IgD-negative memory B cell (primary cell): ENCODE data around the gene C2CD4A. TPM values are rescaled to one million over a fixed set of nuclear protein-coding genes. Genes with fewer than 3 reads are reported as not detected.

ENCODE experiments used
- H3K27ac Mint-ChIP-seq, 3 donors: one replicate each; pipeline ENCODE4 v1.8.0; 2020 to 2022; ENCODE audit warnings: mild to moderate bottlenecking in 3 of 3, mixed read lengths in 3 of 3, moderate library complexity in 1 of 3
- H3K27me3 Mint-ChIP-seq: one replicate; pipeline ENCODE4 v1.8.0; 2021; ENCODE audit warnings: mixed read lengths
- H3K36me3 Mint-ChIP-seq: one replicate; pipeline ENCODE4 v1.8.0; 2020; ENCODE audit warnings: mild to moderate bottlenecking, mixed read lengths
- H3K4me1 Mint-ChIP-seq, 3 donors: one replicate each; pipeline ENCODE4 v1.8.0; 2020 to 2022; ENCODE audit warnings: mixed read lengths in 3 of 3, mild to moderate bottlenecking in 1 of 3
- H3K4me3 Mint-ChIP-seq, 4 donors: one replicate each; pipeline ENCODE4 v1.8.0; 2020 to 2022; ENCODE audit warnings: mild to moderate bottlenecking in 4 of 4, mixed read lengths in 4 of 4, moderate library complexity in 3 of 4
- H3K9me3 Mint-ChIP-seq, 3 donors: one replicate each; pipeline ENCODE4 v1.8.0; 2020 to 2021; ENCODE audit warnings: mixed read lengths in 3 of 3, mild to moderate bottlenecking in 1 of 3
- polyA plus RNA-seq: library from polyadenylated mRNA; unstranded; fragments of 300-500 nt; fragmentation: Illumina TruSeq; gene quantifications from one replicate; pipeline ENCODE4 v1.2.3, GENCODE V29; 2021

The C2CD4A gene
- polyA plus RNA-seq, 1 donor from 2014 or later: not detected

GRCh38 chr15:62069551-62069950 is 2.8 kb downstream of the C2CD4A start:
- peaks cover 16 to 21% (median 18%) of the 10 kb centered on the region in 3 donors for H3K4me1 Mint-ChIP-seq
- no peak overlapping the region for H3K4me3 Mint-ChIP-seq
- no peaks in the 10 kb centered on the region for H3K9me3 Mint-ChIP-seq
- no peaks in the 10 kb centered on the region for H3K36me3 Mint-ChIP-seq
- H3K27ac Mint-ChIP-seq: no peak overlapping the region
- peaks cover 17% of the 10 kb centered on the region for H3K27me3 Mint-ChIP-seq

DNA sequence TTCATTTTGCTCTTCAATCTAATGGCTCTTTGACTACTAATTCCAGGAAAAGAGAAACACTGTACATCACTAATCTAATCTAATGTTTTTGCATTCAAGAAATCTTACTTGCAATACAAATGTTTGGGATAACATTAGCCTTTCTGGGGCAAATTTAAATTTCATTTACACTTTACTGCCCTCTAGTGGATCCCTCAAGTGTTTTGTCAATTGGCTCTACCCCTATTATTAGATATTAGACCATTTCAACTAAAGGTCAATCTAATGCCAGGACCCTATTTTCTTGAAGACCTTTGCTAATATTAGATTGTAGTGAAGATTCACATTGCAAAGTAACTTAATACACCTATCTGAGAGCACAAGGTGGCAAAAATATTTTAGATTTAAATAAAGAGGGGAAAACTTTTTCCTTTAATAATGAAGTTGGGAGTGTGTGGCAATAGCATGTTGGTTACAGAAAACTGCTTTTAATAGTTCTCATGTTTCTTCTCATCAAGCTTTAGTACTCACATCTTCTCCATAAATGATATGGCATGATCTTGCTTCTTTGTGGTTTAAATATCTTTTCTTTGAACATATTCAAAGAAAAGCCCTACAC is 5.0 kb downstream of the C2CD4A start:
- Mint-ChIP-seq H3K4me3 (peak overlapping the region in 1 of 4 donors; percentile 27), H3K27ac (no peak overlapping the region)

DNA sequence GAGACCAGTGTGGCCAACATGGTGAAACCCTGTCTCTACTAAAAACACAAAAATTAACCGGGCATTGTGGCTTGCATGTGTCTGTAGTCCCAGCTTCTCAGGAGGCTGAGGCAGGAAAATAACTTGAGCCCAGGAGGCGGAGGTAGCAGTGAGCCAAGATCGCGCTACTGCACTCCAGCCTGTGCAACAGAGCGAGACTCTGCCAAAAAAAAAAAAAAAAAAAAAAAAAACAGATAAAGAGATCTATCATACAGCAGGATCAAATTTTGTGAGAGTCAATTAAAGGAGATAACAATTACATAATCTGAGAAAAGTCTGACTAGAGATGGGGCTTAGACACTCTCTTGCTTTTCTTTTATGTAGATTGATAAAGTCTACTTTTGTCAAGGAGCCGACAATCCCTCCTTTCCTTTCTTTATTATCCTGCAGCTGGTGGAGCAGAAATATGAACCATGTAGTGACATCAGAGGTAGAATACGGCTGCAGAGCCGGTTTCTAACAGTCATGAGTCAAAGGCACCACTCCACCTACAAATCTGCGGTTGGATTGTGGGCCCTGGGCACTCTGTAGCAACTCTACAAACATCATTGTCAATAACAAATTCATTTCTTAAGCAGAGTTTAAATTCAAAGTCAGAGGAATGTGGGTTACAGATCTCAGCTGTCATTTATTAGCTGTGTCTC is 9.0 kb downstream of the C2CD4A start:
- Mint-ChIP-seq H3K4me1 (peaks cover 0 to 2% (median 2%) of the 10 kb centered on the region in 3 donors), H3K36me3 (no peaks in the 10 kb centered on the region), H3K9me3 (no peaks in the 10 kb centered on the region), H3K4me3 (no peak overlapping the region), H3K27ac (no peak overlapping the region), H3K27me3 (peaks cover 4% of the 10 kb centered on the region)

More for the DNA sequence above, 5.0 kb downstream of the C2CD4A start:
- peaks cover 9 to 13% (median 13%) of the 10 kb centered on the region in 3 donors for H3K4me1 Mint-ChIP-seq
- H3K27me3 Mint-ChIP-seq: peaks cover 15% of the 10 kb centered on the region
- no peaks in the 10 kb centered on the region for H3K36me3 Mint-ChIP-seq
- no peaks in the 10 kb centered on the region for H3K9me3 Mint-ChIP-seq

GRCh38 chr15:62079594-62079993 is 12.8 kb downstream of the C2CD4A start:
- peaks cover 6% of the 10 kb centered on the region for H3K36me3 Mint-ChIP-seq
- H3K9me3 Mint-ChIP-seq: peaks cover 0 to 7% (median 6%) of the 10 kb centered on the region in 3 donors
- H3K27me3 Mint-ChIP-seq: peaks cover 4% of the 10 kb centered on the region
- no peak overlapping the region for H3K4me3 Mint-ChIP-seq
- H3K27ac Mint-ChIP-seq: no peak overlapping the region
- H3K4me1 Mint-ChIP-seq: peaks cover 0 to 2% (median 0%) of the 10 kb centered on the region in 3 donors

DNA sequence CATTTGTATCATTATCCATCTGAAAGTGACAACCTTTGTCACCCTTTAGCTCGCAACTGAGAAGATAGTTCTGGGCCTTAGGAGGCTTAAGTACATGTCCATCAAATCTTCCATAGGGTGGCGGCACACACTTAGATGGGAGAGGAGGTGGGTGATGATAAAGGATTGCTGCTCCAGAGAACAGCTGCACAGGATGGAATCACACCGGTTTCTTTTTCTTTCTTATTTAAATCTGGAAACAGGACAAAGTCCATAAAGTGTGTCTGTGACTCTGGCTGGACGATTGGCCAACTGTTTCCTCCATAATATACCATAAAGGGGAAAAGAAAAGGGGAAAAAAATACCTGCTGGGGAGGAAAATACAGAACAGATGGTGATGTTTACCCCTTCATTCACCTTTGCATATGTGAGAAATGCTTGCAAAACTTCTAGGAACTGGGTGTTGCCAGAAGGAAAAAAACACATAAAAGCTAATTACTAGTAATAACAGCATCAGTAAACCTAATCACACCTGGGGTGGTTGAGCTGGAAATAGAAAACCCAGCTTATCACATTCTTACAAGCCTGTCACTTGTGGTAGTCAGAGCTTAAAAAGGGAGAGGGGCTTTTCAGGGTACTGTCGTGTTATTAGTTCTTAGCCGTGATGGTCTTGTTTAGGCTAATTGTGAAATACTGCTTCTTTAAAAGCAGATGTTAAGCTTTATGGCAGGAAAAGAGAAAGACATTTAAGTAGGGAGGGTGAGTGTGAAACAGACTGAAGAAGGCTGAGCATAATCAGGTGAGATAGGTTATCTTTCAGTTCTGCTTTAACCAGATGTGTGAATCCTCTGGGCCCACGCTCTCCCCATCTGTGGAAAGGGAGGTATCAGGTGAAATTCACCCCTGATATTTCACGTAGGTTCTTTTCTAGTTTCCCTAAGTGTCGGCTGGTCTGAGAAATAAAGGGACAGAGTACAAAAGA is 16.7 kb downstream of the C2CD4A start:
- Mint-ChIP-seq H3K4me3 (no peak overlapping the region), H3K27me3 (no peaks in the 10 kb centered on the region), H3K9me3 (peaks cover 0 to 7% (median 6%) of the 10 kb centered on the region in 3 donors), H3K4me1 (peaks cover 0 to 2% (median 0%) of the 10 kb centered on the region in 3 donors), H3K27ac (no peak overlapping the region), H3K36me3 (peaks cover 6% of the 10 kb centered on the region)

DNA sequence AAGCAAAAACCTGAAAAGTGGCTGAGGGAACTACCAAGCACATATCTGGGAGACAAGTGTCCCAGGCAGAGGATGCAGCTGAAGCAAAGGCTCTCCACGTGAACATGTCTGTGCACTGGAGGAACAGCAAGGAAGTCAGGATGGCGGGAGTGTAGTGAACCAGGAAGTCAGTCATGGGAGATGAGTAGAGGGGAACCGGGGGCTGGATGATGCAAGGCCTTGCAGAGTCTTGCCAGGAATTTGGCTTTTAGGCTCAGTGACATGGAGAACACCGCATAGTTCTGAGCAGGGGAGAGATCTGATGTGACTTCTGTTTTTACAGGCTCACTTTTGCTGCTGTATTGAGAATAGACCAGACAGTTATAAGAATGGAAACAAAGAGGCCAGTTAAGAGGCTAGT is 19.0 kb downstream of the C2CD4A start:
- H3K4me3 Mint-ChIP-seq: no peak overlapping the region
- H3K27me3 Mint-ChIP-seq: no peaks in the 10 kb centered on the region
- no peak overlapping the region for H3K27ac Mint-ChIP-seq
- peaks cover 6% of the 10 kb centered on the region for H3K36me3 Mint-ChIP-seq
- H3K4me1 Mint-ChIP-seq: no peaks in the 10 kb centered on the region
- H3K9me3 Mint-ChIP-seq: peaks cover 0 to 8% (median 6%) of the 10 kb centered on the region in 3 donors

DNA sequence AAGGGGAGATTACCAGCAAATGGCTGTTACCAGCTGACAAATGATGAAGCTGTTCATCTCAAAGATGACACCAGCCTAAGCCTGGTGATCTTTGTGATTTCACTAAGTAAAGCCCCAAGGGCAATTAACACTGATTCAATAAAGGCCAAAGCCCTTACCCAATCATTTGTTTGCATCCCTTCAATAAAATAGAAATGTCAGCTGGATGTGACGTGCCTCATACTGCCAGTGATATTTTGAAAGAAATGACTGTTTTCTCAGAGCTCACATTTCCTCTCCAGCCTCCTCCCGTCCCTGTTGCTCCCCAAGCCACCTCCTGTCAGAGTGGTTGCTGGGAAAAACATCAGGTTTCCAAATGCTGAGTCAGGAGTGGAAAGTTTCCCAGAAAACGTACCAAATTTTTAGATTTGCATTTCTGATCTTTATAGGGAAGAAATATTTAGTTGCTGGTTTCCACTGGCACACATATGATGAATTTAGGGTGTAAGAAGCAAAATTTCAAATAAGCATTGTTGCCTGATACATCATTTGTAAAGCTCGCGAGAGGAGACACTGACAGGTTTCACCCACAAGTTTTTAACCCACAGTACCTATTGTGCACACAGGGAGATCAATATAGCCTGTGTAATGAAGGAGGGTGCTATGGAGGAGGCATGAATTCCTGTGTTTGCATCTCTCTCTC is 21.0 kb downstream of the C2CD4A start:
- Mint-ChIP-seq H3K4me3 (no peak overlapping the region), H3K27ac (no peak overlapping the region), H3K9me3 (peaks cover 0 to 8% (median 6%) of the 10 kb centered on the region in 3 donors), H3K4me1 (no peaks in the 10 kb centered on the region), H3K36me3 (peaks cover 6% of the 10 kb centered on the region), H3K27me3 (no peaks in the 10 kb centered on the region)

DNA sequence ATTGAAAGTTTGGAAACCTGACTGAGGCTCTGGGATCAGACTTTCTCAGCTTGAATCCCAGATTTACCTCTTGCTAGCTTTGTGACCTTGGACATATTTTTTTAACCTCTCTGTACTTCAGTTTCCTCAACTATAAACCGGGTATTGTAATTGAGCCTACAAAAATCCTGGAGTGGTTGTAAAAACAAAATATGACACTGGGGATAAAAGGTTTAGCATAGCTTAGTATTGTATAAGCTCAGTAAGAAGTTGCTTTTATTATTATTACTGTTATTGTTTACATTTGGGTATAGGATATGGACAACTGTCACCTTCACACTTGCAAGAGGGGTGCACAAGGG is 21.5 kb downstream of the C2CD4A start:
- peaks cover 4% of the 10 kb centered on the region for H3K36me3 Mint-ChIP-seq
- no peak overlapping the region for H3K27ac Mint-ChIP-seq
- H3K9me3 Mint-ChIP-seq: peaks cover 0 to 8% (median 6%) of the 10 kb centered on the region in 3 donors
- no peak overlapping the region for H3K4me3 Mint-ChIP-seq
- no peaks in the 10 kb centered on the region for H3K27me3 Mint-ChIP-seq
- no peaks in the 10 kb centered on the region for H3K4me1 Mint-ChIP-seq

GRCh38 chr15:62089616-62090015 is 22.8 kb downstream of the C2CD4A start:
- peaks cover 0 to 1% (median 0%) of the 10 kb centered on the region in 3 donors for H3K9me3 Mint-ChIP-seq
- H3K27me3 Mint-ChIP-seq: no peaks in the 10 kb centered on the region
- no peak overlapping the region for H3K27ac Mint-ChIP-seq
- no peak overlapping the region for H3K4me3 Mint-ChIP-seq
- no peaks in the 10 kb centered on the region for H3K36me3 Mint-ChIP-seq
- H3K4me1 Mint-ChIP-seq: no peaks in the 10 kb centered on the region

GRCh38 chr15:62090988-62091387 is 24.2 kb downstream of the C2CD4A start:
- no peak overlapping the region for H3K27ac Mint-ChIP-seq
- H3K9me3 Mint-ChIP-seq: peaks cover 0 to 1% (median 0%) of the 10 kb centered on the region in 3 donors
- H3K36me3 Mint-ChIP-seq: no peaks in the 10 kb centered on the region
- H3K4me1 Mint-ChIP-seq: no peaks in the 10 kb centered on the region
- H3K27me3 Mint-ChIP-seq: no peaks in the 10 kb centered on the region
- H3K4me3 Mint-ChIP-seq: no peak overlapping the region

DNA sequence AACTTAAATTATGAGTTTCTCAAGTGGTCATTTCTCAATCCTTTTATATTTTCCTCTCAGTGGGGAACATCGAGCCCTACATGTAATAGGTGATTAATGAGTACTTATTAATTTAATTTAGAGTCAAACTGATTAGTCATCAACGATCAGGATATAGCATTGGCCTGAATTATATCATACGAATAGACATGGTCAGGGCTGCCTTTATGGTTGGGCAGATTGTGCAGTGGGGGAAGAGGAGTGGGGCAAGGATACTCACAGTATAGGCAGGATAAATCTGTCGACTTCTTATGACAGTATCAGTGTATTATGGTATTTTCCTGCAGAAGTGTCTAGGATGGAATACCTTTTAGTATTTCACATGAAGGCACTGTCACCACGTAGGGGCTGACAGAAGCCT is 27.0 kb downstream of the C2CD4A start:
- H3K4me3 Mint-ChIP-seq: no peak overlapping the region
- no peak overlapping the region for H3K27ac Mint-ChIP-seq
- H3K4me1 Mint-ChIP-seq: no peaks in the 10 kb centered on the region
- no peaks in the 10 kb centered on the region for H3K36me3 Mint-ChIP-seq
- peaks cover 3% of the 10 kb centered on the region for H3K27me3 Mint-ChIP-seq
- H3K9me3 Mint-ChIP-seq: peaks cover 0 to 1% (median 0%) of the 10 kb centered on the region in 3 donors

- H3K9me3 Mint-ChIP-seq: peaks cover 0 to 1% (median 0%) of the 10 kb centered on the region in 3 donors
- H3K4me3 Mint-ChIP-seq: no peak overlapping the region
- no peaks in the 10 kb centered on the region for H3K36me3 Mint-ChIP-seq
- no peak overlapping the region for H3K27ac Mint-ChIP-seq
- H3K4me1 Mint-ChIP-seq: no peaks in the 10 kb centered on the region
- peaks cover 7% of the 10 kb centered on the region for H3K27me3 Mint-ChIP-seq
These were observed 27.6 kb downstream of the C2CD4A start for GRCh38 chr15:62094388-62094787.

GRCh38 chr15:62099094-62099601 is 32.4 kb downstream of the C2CD4A start:
- peaks cover 0 to 1% (median 0%) of the 10 kb centered on the region in 3 donors for H3K9me3 Mint-ChIP-seq
- H3K27ac Mint-ChIP-seq: no peak overlapping the region
- peaks cover 11% of the 10 kb centered on the region for H3K27me3 Mint-ChIP-seq
- H3K36me3 Mint-ChIP-seq: peaks cover 4% of the 10 kb centered on the region
- H3K4me3 Mint-ChIP-seq: no peak overlapping the region
- no peaks in the 10 kb centered on the region for H3K4me1 Mint-ChIP-seq

- Mint-ChIP-seq H3K36me3 (peaks cover 4% of the 10 kb centered on the region), H3K27ac (peak overlapping the region in 1 of 3 donors; percentile 54), H3K4me1 (no peaks in the 10 kb centered on the region), H3K27me3 (peaks cover 9% of the 10 kb centered on the region), H3K4me3 (no peak overlapping the region), H3K9me3 (peaks cover 0 to 1% (median 0%) of the 10 kb centered on the region in 3 donors)
These were observed 36.7 kb downstream of the C2CD4A start for GRCh38 chr15:62103431-62103830.
